GM20431 (cell line): ENCODE data around the gene KLHL11.
"Not testable (repeated sequence)": the region's sequence is repeated elsewhere in the genome, so short reads cannot be mapped to it uniquely, and the experiment has no call there.

ENCODE experiments used
- in situ Hi-C: fragments of 300-500 bp; cut with MseI, MboI; formaldehyde crosslinking; loops from one replicate; pipeline ENCODE4 v1.15.0; 2020; ENCODE audit warnings: low sequenced_read_pairs; ENCODE audit not compliant: unreplicated experiment

KLHL11 gene

DNA sequence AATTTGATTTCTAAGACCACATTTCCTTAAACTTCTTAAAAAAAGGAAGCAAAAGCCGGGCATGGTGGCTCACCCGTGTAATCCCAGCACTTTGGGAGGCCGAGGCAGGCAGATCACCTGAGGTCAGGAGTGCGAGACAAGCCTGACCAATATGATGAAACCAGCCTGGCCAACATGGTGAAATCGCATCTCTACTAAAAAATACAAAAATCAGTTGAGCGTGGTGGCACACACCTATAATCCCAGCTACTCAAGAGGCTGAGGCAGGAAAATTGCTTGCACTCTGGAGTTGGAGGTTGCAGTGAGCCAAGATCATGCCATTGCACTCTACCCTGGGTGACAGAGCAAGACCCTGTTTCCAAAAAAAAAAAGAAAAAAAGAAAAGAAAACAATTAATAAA is 24.4 kb downstream of the KLHL11 start:
- in situ Hi-C loops, result not testable (repeated sequence)

DNA sequence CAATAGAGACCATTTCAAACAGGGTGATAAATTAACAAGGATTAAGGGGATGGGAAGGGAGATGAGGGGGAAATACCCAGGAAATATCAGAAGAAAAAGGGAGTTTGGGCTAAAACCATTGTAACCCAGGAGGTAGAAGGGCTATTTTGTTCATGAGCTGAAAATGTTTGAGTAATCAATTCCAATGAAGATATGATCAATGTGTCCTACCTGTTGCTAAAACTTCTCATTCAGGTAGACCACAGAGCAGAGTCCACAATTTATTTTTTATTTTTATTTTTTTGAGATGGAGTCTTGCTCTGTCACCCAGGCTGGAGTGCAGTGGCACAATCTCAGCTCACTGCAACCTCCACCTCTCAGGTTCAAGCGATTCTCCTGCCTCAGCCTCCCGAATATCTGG is 25.8 kb downstream of the KLHL11 start:
- in situ Hi-C loops, result not testable (repeated sequence)

DNA sequence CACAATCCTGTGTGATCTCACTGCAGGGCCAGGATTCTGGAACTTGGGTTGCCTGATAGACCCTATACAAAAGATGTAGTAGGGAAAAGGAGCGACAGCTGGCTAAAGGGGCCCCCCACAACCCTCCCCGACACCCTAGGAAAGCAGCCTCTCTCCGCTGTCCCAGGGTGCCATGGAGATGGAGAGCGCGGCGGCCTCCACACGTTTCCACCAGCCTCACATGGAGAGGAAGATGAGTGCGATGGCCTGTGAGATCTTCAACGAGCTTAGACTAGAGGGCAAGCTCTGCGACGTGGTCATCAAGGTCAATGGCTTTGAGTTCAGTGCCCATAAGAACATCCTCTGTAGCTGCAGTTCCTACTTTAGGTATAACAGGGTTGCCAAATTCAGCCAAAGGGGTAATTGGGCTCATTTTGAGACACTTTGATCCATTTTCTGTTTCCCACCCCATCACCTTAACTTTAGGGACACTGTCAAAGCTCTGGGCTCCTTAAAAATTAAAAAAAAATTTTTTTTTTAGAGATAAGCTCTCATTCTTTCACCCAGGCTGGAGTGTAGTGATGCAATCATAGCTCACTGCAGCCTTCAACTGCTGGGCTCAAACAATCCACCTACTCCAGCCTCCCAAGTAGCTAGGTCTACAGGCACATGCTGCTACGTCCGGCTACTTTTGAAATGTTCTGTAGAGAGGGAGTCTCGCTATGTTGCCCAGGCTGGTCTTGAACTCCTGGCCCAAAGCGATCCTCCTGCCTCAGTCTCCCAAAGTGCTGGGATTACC is 27.3 kb downstream of the KLHL11 start, which contains the start of gene KLHL10:
Gene KLHL10, plus strand, starts transcription at position 65 of the 778 bp plus-strand sequence. Its CDS starts 108 bp downstream, at position 173.
- in situ Hi-C loops, result no loop called here

DNA sequence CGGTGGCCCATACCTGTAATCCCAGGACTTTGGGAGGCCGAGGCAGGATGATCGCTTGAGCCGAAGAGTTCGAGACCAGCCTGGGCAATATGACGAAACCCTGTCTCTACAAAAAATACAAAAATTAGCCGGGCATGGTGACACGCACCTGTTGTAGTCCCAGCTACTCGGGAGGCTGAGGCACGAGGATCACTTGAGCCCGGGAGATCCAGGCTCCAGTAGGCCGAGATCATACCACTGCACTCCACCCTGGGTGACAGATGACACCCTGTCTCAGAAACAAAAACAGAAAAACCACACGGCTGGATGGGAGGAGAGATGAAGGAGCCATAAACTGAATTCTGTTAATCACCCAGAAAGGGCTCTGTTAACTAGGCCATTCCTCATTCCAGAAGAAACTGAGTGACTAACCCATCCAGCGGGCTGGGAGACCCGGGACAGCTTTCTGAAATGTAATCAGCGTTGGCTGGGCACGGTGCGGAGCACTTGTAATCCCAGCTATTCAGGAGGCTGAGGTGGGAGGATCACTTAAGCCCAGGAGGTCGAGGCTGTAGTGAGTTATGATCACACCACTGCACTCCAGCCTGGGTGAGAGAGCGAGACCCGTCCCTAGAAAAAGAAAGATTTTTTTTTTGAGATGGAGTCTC is 28.6 kb downstream of the KLHL11 start:
- in situ Hi-C loops, result no loop called here

DNA sequence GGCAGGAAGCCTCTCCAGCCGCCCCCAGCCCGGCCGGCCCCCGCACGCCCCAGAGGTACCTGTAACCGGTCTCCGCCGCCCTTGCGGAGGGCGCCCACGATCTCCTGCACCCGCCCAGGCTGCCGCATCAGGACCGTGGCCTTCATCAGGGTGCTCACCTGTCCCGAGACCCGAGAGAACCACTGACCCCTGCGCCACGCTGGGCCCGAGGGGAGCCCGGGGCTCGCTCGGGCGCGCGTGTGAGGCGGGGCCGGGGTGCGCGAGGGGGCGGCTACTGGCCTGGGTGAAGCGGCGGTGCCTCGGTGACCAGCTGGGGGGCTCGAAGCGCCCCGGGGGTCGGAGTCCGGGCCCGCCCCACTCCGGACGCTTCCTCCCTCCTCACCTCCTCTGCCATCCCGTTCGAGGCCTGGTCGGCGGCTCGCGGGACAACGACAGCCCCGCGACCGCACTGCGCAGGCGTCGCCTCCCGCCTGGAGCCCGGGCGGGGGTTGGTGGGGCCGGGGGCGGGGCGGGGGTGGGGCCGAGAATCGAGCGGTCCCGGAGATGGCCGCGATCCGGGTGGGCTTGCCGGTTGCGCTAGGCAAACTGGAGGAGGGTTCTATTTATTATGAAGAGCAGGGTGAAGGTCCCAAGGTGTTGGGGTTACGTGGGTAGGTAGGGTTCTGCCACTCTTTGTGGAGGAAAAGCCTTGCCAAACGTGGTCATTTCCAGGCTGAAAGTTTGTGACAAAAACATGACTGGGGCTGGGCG is 29.2 kb downstream of the KLHL11 start, which contains the start of gene NT5C3B:
Gene NT5C3B, minus strand, starts transcription at position 433 of the 750 bp plus-strand sequence. Its CDS starts 39 bp downstream, at position 394.
- in situ Hi-C loops, result no loop called here

DNA sequence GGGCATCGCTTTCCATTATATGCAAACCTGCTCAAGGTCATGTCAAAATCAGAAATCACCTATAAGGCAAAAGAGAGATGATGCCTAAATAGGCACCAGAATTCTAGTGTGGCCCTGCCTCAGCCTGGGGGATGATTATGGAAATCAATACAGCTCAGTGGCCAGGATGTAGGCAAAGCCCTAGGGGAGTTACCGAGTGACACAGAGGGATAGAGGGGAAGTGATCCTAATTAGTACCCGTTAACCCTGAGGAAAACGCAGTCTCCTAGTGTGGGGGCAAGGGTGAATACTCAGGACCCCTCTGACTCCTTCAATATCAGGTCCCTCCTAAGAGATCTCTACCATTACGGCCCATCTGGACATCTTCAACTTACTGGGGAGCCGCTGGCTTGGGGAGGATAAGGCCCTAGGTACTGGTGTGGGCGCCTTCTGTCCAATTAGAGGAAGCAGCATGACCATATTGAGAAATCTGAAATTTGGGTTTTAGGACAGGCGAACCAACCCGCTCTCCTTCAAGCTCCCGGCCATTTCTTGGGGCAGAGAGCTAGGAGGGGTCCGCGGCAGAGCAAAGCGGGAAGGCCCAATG is 29.9 kb downstream of the KLHL11 start:
- in situ Hi-C loops, result no loop called here

DNA sequence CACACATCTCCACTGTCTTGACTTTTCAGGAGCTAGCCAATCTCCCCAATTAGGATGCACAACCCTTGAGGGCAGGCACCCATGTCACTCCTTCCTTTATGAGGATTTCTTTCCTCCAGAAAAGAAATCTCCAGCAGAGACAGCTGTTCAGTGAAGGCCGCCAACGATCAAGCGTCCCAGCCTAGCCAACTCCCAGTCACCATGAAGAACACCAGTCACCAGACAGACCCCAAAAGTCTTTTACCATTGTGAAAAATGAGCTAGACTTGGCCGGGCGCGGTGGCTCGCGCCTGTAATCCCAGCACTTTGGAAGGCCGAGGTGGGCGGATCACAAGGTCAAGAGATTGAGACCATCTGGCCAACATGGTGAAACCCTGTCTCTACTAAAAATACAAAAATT is 35.3 kb downstream of the KLHL11 start:
- in situ Hi-C loops, result not testable (repeated sequence)

DNA sequence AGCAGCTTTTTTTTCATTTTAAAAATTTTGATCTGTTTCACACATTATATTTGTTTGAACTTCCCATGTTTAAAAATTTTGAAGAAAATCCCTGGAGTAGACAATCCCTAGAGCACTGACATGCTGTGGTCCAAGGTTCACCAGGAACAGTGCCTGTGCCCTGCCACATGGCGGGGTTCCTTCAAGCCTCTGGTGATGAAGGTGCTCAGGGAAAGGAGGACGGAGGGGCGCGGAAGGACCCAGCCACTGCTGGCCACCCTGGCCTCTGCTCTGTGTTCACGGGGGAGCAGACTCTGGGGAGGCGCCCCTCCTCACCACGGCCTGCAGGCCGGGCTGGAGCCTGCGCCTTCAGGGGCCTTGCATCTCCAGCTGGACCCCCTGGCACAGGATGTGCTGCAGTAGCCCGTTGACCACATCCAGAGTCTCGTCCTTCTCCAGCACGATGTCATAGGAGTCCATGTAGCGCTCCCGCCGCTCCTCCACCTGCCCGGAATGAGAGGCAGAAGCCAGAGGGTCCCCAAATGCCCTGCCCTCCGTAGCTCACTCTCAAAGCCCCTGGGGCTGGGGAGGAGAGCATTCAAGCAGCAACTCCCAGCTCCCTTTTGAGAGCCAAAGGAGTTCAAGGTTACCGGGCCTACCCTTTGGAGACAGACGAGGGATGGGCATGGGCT is 39.9 kb downstream of the KLHL11 start:
- in situ Hi-C loops, result no loop called here

DNA sequence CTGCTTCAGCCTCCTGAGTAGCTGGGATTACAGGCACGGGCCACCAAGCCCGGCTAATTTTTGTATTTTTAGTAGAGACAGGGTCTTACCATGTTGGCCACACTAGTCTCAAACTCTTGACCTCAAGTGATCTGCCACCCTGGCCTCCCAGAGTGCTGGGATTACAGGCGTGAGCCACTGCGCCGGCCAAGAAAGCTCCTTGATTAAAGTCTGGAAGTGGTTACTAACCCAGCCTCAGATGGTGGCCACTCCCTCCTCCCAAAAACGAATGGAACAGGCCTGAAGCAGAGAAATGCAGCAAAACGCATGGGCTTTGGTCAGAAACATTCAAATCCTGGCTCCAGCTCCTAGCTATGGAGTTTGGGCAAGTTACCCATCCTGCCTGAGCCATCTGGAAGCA is 41.1 kb downstream of the KLHL11 start:
- in situ Hi-C loops, result no loop called here

DNA sequence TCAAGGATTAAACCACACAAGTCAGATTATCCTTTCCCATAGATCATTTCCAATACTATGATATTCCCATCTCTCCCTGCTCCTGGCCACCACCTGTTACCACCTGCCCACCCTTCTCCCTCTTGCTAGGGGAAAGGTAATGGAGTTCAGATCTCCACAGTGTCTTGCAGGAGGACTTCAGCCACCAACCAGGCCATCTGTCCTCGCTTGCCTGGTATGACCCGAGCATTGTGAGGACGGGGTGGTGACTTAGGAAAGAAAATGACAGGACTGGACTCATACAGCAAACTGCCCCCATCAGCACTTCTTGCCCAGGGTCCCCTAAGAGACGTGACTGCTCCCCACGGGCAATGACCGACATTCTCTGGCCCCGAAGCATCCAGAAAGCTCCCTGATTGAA is 41.6 kb downstream of the KLHL11 start:
- in situ Hi-C loops, result no loop called here

DNA sequence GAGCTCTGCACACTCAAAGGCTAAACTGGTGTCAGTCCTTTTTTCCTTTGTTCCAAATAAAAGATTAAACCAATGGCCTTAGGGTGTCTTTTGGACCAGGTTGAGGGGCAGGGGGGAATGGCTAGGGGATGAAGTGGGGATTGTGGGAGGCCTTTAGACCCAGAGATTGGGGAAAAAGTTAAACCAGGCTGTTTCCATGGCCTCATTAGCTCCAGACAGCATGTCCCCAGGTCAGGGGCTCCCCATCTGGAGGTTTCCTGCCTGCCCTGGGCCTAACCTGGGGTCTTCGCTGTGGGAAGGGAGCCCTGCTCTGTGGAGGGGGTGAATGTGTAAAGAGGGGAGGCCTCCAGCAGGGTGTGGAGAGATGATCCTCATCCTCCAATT is 42.1 kb downstream of the KLHL11 start:
- in situ Hi-C loops, result no loop called here

DNA sequence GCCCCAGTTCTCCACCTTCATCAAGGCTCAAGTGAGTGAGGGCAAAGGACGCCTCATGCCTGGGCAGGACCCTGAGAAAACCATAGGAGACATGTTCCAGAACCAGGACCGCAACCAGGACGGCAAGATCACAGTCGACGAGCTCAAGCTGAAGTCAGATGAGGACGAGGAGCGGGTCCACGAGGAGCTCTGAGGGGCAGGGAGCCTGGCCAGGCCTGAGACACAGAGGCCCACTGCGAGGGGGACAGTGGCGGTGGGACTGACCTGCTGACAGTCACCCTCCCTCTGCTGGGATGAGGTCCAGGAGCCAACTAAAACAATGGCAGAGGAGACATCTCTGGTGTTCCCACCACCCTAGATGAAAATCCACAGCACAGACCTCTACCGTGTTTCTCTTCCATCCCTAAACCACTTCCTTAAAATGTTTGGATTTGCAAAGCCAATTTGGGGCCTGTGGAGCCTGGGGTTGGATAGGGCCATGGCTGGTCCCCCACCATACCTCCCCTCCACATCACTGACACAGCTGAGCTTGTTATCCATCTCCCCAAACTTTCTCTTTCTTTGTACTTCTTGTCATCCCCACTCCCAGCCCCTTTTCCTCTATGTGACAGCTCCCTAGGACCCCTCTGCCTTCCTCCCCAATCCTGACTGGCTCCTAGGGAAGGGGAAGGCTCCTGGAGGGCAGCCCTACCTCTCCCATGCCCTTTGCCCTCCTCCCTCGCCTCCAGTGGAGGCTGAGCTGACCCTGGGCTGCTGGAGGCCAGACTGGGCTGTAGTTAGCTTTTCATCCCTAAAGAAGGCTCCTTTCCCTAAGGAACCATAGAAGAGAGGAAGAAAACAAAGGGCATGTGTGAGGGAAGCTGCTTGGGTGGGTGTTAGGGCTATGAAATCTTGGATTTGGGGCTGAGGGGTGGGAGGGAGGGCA is 42.7 kb downstream of the KLHL11 start:
- in situ Hi-C loops, result no loop called here

DNA sequence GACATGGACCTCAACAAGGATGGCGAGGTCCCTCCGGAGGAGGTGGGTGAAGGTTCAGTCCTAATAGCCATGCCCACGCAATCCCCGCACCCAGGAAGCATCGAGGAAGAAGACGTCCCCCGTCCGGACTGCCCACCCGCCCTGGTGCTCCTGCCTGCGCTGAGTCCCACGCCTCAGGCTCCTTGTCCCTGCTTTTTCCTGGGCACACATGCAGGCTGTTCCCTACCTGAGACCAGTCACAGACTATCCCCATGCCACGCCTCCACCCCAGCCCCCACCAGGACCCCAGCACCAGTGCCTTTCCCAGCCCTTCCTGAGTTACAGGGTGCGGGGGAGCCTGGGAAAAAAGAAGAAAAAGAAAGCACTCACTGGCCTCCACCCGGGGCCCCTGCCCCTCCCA is 43.4 kb downstream of the KLHL11 start:
- in situ Hi-C loops, result no loop called here

DNA sequence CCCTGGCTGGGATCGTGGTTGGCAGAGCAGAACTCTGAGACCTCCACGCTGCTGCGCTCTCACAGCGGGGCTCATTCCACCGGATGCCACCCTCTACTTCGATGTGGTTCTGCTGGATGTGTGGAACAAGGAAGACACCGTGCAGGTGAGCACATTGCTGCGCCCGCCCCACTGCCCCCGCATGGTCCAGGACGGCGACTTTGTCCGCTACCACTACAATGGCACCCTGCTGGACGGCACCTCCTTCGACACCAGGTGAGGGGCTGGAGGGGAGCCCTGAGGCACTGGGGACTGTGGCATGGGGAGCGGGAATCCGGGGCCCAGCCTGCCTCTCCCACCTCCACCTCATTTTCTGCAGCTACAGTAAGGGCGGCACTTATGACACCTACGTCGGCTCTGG is 47.2 kb downstream of the KLHL11 start:
- in situ Hi-C loops, result no loop called here

DNA sequence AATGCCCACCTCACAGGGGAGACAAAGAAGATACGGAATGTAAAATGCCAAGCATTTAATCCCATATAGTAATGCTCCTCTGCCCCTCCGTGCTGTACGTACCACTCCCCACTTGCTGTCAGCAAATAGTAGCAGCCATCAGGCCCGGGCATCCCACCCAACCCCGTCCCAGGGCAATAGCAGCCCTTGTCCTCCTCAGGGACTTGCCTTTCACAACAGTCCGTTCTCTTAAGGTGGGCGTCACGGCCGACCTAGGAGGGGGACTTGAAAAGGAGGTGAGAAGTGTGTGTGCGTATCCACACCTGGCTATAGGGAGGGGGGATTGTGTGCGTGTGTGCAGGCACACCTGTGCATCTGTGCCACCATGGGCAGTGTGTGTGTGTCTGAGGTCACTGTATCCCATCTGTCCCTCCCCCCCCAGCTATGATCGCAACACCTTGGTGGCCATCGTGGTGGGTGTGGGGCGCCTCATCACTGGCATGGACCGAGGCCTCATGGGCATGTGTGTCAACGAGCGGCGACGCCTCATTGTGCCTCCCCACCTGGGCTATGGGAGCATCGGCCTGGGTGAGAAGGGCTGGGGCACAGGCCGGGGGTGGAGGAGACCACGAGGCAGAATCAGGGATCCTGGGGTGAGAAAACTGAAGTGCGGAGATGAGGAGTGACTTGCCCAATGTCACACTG is 48.4 kb downstream of the KLHL11 start:
- in situ Hi-C loops, result no loop called here

DNA sequence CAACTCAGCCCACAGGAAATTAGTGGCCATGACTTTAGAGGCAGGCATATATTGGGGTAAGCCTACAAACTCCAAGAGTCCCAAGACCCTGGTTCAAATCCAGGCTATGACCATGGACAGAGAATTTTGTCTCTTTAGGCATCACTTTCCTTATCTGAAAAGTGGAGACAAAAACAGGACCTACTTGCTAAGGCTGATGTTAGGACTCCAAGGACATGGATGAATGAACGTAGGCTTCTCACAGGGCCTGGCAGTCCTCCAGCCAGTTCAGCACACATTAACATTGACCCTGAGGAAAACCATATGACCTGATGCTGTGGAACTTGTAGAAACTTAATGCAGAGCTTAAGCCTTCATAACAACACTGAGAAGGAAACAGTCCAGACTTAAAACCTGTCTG is 51.0 kb downstream of the KLHL11 start:
- in situ Hi-C loops, result no loop called here

DNA sequence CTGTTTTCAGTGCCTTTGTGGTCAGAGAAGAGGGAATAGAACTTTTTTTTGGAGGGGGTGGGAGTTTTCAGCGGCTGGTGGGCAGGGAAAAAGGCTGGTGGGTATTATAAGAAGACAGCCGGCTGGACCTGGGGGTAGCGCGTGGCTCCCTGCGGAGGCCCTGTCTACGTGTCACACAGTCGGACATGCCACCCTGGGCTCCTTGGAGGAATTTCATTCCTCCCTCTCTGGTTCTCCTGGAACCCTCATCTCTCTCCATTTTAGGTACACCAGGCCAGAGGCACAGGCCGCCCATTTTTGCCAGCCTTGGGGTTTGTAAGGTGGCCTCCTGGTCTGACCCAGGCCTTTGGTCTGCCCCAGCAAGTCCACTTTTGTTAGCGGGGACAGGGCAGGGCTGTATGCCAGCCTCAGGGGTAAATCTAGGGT is 51.5 kb downstream of the KLHL11 start:
- in situ Hi-C loops, result no loop called here

DNA sequence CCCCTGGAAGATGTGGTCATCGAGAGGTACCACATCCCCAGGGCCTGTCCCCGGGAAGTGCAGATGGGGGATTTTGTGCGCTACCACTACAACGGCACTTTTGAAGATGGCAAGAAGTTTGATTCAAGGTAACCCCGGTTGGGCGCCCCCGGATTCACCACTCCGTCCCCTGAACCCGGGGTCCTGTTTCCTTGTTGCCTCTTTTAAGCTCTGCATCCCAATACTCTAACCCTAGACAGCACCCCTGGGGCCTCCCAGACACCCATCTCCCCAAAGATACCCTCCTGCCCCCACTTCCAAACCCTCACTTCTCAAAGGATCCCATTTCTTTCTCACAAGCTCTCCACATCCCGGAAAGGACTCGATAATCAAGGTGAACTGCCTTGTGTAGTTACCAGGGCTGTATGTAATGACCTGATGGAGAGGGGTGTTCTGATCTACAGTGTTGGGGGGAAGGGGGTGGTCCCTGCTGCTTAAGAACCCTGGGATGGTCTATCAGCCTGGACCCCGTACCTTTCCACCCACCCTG is 52.0 kb downstream of the KLHL11 start:
- in situ Hi-C loops, result no loop called here
